HCT116 (cell line): Measurements from ENCODE around the gene CCDC90B.

Experiments
- EZH2 ChIP-seq: fragments of 200-600 bp; sonication (generic); IDR thresholded peaks from 2 replicates; pipeline ENCODE4 v1.6.1; 2017; ENCODE audit warnings: antibody characterized with exemption, mixed run types
- EZH2phosphoT487 ChIP-seq: fragments of 200-600 bp; IDR thresholded peaks from 2 replicates; pipeline ENCODE4 v1.6.1; 2018; ENCODE audit warnings: antibody characterized with exemption, borderline replicate concordance
- POLR2A ChIP-seq: IDR thresholded peaks from 2 replicates; pipeline ENCODE4 v1.7.0; 2011; ENCODE audit warnings: borderline replicate concordance; ENCODE audit not compliant: insufficient read depth, insufficient read length; ENCODE audit errors: extremely low read depth
- POLR2AphosphoS5 ChIP-seq: IDR thresholded peaks from 2 replicates; pipeline ENCODE4 v1.6.1; 2011; ENCODE audit warnings: mild to moderate bottlenecking, low read depth, low read length, moderate library complexity
- RAD21 ChIP-seq: IDR thresholded peaks from 2 replicates; pipeline ENCODE4 v1.6.1; 2012; ENCODE audit warnings: low read depth, mild to moderate bottlenecking
- SIN3A ChIP-seq: IDR thresholded peaks from 2 replicates; pipeline ENCODE4 v1.6.1; 2012; ENCODE audit warnings: low read depth
- SP1 ChIP-seq: IDR thresholded peaks from 2 replicates; pipeline ENCODE4 v1.6.1; 2012; ENCODE audit warnings: low read depth
- SRF ChIP-seq: IDR thresholded peaks from 2 replicates; pipeline ENCODE4 v1.6.1; 2012; ENCODE audit warnings: low read depth
- TCF7L2 ChIP-seq: IDR thresholded peaks from 2 replicates; pipeline ENCODE4 v1.7.0; 2011; ENCODE audit warnings: borderline replicate concordance, inconsistent platforms; ENCODE audit not compliant: insufficient read depth, insufficient read length; ENCODE audit errors: extremely low read depth
- ZFX ChIP-seq: fragments of 450-650 bp; IDR thresholded peaks from 2 replicates; pipeline ENCODE4 v1.6.1; 2017
- ZNF274 ChIP-seq: fragments of 200-500 bp; sonication (Bioruptor generic); IDR thresholded peaks from 2 replicates; pipeline ENCODE4 v1.6.1; 2014; ENCODE audit warnings: mild to moderate bottlenecking, low read depth, low read length, inconsistent platforms
- TF ChIP-seq, protein P1 (sequence below): IDR thresholded peaks from 2 replicates; pipeline ENCODE4 v1.6.1; 2012
- TF ChIP-seq, protein P2 (sequence below), 3 experiments: fragments of 200-600 bp in 1 of 3; sonication (generic) in 1 of 3; IDR thresholded peaks in 2 of 3; conservative IDR thresholded peaks in 1 of 3; 2 replicates each; pipeline ENCODE4 v1.5.1; 2012 to 2017; ENCODE audit warnings: low read depth in 2 of 3, low read length in 2 of 3, antibody characterized with exemption in 1 of 3, borderline replicate concordance in 1 of 3, control low read depth in 1 of 3, mild to moderate bottlenecking in 1 of 3, mixed read lengths in 1 of 3, mixed run types in 1 of 3, moderate library complexity in 1 of 3; ENCODE audit not compliant: insufficient read depth in 1 of 3
- TF ChIP-seq, protein P3 (sequence below): IDR thresholded peaks from 2 replicates; pipeline ENCODE4 v1.6.1; 2012; ENCODE audit warnings: low read depth

DNA sequence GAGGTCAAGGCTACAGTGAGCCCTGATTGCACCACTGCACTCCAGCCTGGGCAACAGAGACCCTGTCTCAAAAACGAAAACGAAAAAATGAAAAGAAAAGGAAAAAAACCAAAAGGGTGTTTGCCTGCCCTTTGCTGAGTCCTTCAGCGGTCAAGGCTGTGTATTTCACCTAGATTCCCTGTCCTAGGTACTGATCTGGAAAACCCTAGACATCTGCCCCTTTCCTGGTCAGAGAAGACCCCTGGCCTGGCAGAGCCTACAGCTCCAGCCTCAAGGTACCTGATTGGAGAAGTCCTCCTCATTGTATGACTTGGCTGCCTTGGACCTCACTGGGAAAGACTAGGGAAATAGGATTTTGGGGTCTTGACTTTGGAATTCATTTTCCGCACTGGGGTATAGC is 8.0 kb upstream of the CCDC90B start:
- TF ChIP-seq SRF (no peak), TCF7L2 (no peak), POLR2A (no peak), SP1 (no peak), EZH2phosphoT487 (no peak), EZH2 (no peak), RAD21 (no peak), ZNF274 (no peak), SIN3A (no peak), ZFX (no peak), POLR2AphosphoS5 (no peak)
- TF ChIP-seq, protein P1, sequence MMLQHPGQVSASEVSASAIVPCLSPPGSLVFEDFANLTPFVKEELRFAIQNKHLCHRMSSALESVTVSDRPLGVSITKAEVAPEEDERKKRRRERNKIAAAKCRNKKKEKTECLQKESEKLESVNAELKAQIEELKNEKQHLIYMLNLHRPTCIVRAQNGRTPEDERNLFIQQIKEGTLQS = no peak
- TF ChIP-seq, protein P2, sequence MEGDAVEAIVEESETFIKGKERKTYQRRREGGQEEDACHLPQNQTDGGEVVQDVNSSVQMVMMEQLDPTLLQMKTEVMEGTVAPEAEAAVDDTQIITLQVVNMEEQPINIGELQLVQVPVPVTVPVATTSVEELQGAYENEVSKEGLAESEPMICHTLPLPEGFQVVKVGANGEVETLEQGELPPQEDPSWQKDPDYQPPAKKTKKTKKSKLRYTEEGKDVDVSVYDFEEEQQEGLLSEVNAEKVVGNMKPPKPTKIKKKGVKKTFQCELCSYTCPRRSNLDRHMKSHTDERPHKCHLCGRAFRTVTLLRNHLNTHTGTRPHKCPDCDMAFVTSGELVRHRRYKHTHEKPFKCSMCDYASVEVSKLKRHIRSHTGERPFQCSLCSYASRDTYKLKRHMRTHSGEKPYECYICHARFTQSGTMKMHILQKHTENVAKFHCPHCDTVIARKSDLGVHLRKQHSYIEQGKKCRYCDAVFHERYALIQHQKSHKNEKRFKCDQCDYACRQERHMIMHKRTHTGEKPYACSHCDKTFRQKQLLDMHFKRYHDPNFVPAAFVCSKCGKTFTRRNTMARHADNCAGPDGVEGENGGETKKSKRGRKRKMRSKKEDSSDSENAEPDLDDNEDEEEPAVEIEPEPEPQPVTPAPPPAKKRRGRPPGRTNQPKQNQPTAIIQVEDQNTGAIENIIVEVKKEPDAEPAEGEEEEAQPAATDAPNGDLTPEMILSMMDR (IDR thresholded peaks at IDR 0.05 in 2 of 3, conservative IDR thresholded peaks at IDR 0.05 in 1 of 3; ENCODE audit: borderline replicate concordance in 1 of 3, insufficient read depth in 1 of 3, low read depth in 2 of 3, low read length in 2 of 3) = no peak
- TF ChIP-seq, protein P3, sequence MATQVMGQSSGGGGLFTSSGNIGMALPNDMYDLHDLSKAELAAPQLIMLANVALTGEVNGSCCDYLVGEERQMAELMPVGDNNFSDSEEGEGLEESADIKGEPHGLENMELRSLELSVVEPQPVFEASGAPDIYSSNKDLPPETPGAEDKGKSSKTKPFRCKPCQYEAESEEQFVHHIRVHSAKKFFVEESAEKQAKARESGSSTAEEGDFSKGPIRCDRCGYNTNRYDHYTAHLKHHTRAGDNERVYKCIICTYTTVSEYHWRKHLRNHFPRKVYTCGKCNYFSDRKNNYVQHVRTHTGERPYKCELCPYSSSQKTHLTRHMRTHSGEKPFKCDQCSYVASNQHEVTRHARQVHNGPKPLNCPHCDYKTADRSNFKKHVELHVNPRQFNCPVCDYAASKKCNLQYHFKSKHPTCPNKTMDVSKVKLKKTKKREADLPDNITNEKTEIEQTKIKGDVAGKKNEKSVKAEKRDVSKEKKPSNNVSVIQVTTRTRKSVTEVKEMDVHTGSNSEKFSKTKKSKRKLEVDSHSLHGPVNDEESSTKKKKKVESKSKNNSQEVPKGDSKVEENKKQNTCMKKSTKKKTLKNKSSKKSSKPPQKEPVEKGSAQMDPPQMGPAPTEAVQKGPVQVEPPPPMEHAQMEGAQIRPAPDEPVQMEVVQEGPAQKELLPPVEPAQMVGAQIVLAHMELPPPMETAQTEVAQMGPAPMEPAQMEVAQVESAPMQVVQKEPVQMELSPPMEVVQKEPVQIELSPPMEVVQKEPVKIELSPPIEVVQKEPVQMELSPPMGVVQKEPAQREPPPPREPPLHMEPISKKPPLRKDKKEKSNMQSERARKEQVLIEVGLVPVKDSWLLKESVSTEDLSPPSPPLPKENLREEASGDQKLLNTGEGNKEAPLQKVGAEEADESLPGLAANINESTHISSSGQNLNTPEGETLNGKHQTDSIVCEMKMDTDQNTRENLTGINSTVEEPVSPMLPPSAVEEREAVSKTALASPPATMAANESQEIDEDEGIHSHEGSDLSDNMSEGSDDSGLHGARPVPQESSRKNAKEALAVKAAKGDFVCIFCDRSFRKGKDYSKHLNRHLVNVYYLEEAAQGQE = no peak
